SU-DHL-6 (cell line): ENCODE data around the gene PDE3A.

ENCODE experiments used
- H2AFZ ChIP-seq: fragments of 200-600 bp; sonication (generic); 2 replicates; pipeline ENCODE4 v1.6.1; 2014; ENCODE audit warnings: low read depth, mild to moderate bottlenecking, moderate library complexity, mixed read lengths, antibody characterized with exemption, low read length; ENCODE audit not compliant: severe bottlenecking
- H3F3A ChIP-seq: fragments of 200-600 bp; shearing (Covaris generic); 2 replicates; pipeline ENCODE4 v1.6.0; 2016; ENCODE audit warnings: antibody characterized with exemption, mild to moderate bottlenecking; ENCODE audit not compliant: insufficient read depth
- H3K27ac ChIP-seq: fragments of 200-600 bp; sonication (generic); 2 replicates; pipeline ENCODE4 v1.5.1; 2016; ENCODE audit warnings: low read depth, mild to moderate bottlenecking, low read length, moderate library complexity, mixed read lengths
- H3K27me3 ChIP-seq: fragments of 200-600 bp; sonication (generic), shearing (Covaris generic); 2 replicates; pipeline ENCODE4 v1.6.0; 2014; ENCODE audit warnings: mild to moderate bottlenecking, low read length
- H3K36me3 ChIP-seq: fragments of 200-600 bp; sonication (generic); 2 replicates; pipeline ENCODE4 v1.6.1; 2014; ENCODE audit warnings: mild to moderate bottlenecking, low read length, mixed read lengths
- H3K4me2 ChIP-seq: fragments of 300-600, 200-600 bp; shearing (Covaris generic), sonication (generic); 2 replicates; pipeline ENCODE4 v1.6.0; 2014; ENCODE audit warnings: low read length, low read depth, mild to moderate bottlenecking; ENCODE audit not compliant: poor library complexity, severe bottlenecking
- H3K4me3 ChIP-seq: fragments of 200-600 bp; sonication (generic); 2 replicates; pipeline ENCODE4 v1.5.1; 2014; ENCODE audit warnings: antibody characterized with exemption, low read length, mild to moderate bottlenecking, mixed read lengths; ENCODE audit not compliant: insufficient read depth, poor library complexity, severe bottlenecking
- H3K79me2 ChIP-seq: fragments of 200-600 bp; sonication (generic); 2 replicates; pipeline ENCODE4 v1.6.1; 2014; ENCODE audit warnings: mild to moderate bottlenecking, low read length, moderate library complexity; ENCODE audit not compliant: insufficient read depth
- H3K9ac ChIP-seq: fragments of 200-600 bp; sonication (generic); 2 replicates; pipeline ENCODE4 v1.7.0; 2014; ENCODE audit warnings: mild to moderate bottlenecking, low read length
- H3K9me2 ChIP-seq: fragments of 200-600 bp; sonication (generic); replicated peaks from 2 replicates; pipeline ENCODE4 v1.6.1; 2014; ENCODE audit warnings: low read length; ENCODE audit not compliant: insufficient read depth
- H3K9me3 ChIP-seq: fragments of 200-600 bp; sonication (generic); 2 replicates; pipeline ENCODE4 v1.6.1; 2014; ENCODE audit warnings: low read length, mixed read lengths; ENCODE audit not compliant: insufficient read depth
- H4K20me1 ChIP-seq: fragments of 200-600 bp; sonication (generic); 2 replicates; pipeline ENCODE4 v1.6.1; 2014; ENCODE audit warnings: low read depth, mild to moderate bottlenecking, antibody characterized with exemption, low read length, moderate library complexity, mixed read lengths
- CTCF ChIP-seq: fragments of 200-600 bp; sonication (generic); IDR thresholded peaks from one replicate; pipeline ENCODE4 v1.5.1; 2017; ENCODE audit warnings: antibody characterized with exemption, mild to moderate bottlenecking, low read length, moderate library complexity; ENCODE audit not compliant: insufficient read depth, poor library complexity, severe bottlenecking
- EZH2phosphoT487 ChIP-seq: fragments of 200-600 bp; sonication (generic), shearing (Covaris generic); conservative IDR thresholded peaks from 2 replicates; pipeline ENCODE4 v1.6.1; 2018; ENCODE audit warnings: mild to moderate bottlenecking, antibody characterized with exemption, low read length, moderate library complexity, mixed read lengths

The PDE3A gene

DNA sequence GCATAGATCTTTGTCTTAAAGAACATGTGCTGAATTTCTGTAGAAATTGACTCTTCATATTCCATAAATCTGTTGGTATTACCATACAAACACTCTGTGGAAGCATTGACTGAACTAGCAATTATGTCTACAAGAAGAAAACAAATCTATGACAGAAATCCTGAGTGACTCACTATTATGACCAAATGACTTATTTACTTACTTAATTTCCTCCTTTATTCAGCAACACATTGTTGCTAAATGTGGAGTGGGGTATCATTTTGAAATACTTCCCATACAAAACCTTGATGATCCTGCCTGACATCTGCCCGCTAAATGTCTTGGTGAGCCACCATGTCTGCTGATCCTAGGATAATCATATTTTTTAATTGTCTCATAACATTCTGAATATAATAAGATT is 227.7 kb downstream of the PDE3A start:
- H3K27ac ChIP-seq, result no peak overlapping the region
- H4K20me1 ChIP-seq, result no peaks in the 10 kb centered on the region
- no peaks in the 10 kb centered on the region for H3K27me3 ChIP-seq
- no peak overlapping the region for H3K9ac ChIP-seq
- no peaks in the 10 kb centered on the region for H3K9me2 ChIP-seq
- no peaks in the 10 kb centered on the region for H3K79me2 ChIP-seq
- H3F3A ChIP-seq, result no peaks in the 10 kb centered on the region
- no peak overlapping the region for H3K4me3 ChIP-seq
- no peak for TF ChIP-seq CTCF
- TF ChIP-seq EZH2phosphoT487, result no peak
- no peak overlapping the region for H3K4me2 ChIP-seq
- H3K36me3 ChIP-seq, result no peaks in the 10 kb centered on the region
- H3K9me3 ChIP-seq, result no peaks in the 10 kb centered on the region
- H2AFZ ChIP-seq, result no peak overlapping the region

DNA sequence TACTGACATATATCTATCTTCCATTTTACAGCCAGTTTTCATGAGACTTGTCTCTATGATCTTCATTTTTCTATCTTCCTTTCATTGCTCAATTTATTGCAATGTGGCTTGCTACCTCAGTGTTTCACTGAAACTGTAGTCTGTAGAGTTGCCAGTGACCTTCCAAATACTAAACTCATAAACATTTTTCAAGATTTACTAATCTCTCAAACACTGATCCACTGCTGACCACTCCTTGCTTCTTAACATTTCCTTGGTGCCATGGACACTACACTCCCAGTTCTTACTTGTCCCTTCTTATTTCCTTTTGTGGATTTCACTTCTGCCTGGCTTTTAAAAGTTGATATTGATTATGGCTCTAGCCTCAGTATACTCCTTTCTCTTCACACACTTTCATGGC is 231.4 kb downstream of the PDE3A start:
- H3K36me3 ChIP-seq, result no peaks in the 10 kb centered on the region
- no peaks in the 10 kb centered on the region for H3K79me2 ChIP-seq
- no peaks in the 10 kb centered on the region for H4K20me1 ChIP-seq
- no peak overlapping the region for H3K9ac ChIP-seq
- TF ChIP-seq EZH2phosphoT487 (no peak), CTCF (no peak)
- no peak overlapping the region for H3K4me2 ChIP-seq
- H3F3A ChIP-seq, result no peaks in the 10 kb centered on the region
- H3K27ac ChIP-seq, result no peak overlapping the region
- H2AFZ ChIP-seq, result no peak overlapping the region
- no peak overlapping the region for H3K4me3 ChIP-seq
- no peaks in the 10 kb centered on the region for H3K27me3 ChIP-seq
- H3K9me3 ChIP-seq, result no peaks in the 10 kb centered on the region
- no peaks in the 10 kb centered on the region for H3K9me2 ChIP-seq

DNA sequence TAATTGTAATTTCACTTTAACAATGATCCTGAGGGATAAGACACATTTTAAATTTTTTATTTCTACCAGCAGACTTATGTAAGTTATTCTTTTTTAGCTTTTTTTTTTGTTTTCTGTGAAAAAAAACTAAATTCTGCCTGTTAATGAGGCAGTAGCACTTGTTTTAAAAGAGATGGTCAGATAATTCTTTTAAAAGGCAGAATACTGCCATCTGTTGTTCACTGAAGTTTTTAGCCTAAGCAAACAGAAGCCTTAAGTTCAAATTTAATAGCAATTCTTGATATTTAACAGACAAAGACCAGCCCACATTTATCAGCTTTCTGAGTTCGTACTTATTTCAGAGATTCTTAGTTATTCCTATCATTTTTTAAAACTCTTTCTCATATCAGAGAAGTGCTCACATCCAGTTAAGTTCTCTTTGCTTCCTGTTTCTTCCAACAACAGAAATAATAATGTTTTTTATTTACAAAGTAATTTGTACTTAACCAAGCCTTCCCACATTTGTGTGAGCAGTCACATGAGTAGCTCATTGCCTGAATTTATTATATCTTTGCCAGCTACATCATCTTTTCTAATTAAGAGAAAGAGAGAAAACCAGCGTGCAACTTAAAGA is 233.4 kb downstream of the PDE3A start:
- Histone ChIP-seq H3F3A (no peaks in the 10 kb centered on the region), H3K4me2 (no peak overlapping the region), H3K4me3 (no peak overlapping the region), H3K9me3 (no peaks in the 10 kb centered on the region), H4K20me1 (no peaks in the 10 kb centered on the region), H3K9me2 (no peaks in the 10 kb centered on the region), H3K36me3 (no peaks in the 10 kb centered on the region), H3K9ac (no peak overlapping the region), H3K27ac (no peak overlapping the region), H2AFZ (no peak overlapping the region), H3K27me3 (no peaks in the 10 kb centered on the region), H3K79me2 (no peaks in the 10 kb centered on the region)
- no peak for TF ChIP-seq CTCF
- no peak for TF ChIP-seq EZH2phosphoT487
